IPS-20b (cell line): ENCODE data around the gene TNFAIP8L1.

Experiments
- H3K27ac ChIP-seq: one replicate; pipeline ENCODE4 v1.5.1; 2013; ENCODE audit warnings: low read length
- H3K27me3 ChIP-seq: 2 replicates; pipeline ENCODE4 v1.6.1; 2013; ENCODE audit warnings: mild to moderate bottlenecking, low read length, inconsistent platforms; ENCODE audit not compliant: insufficient read depth
- H3K36me3 ChIP-seq: 2 replicates; pipeline ENCODE4 v1.6.1; 2013; ENCODE audit warnings: low read depth, mild to moderate bottlenecking, inconsistent platforms, low read length, moderate library complexity; ENCODE audit not compliant: insufficient read depth
- H3K4me1 ChIP-seq: 2 replicates; pipeline ENCODE4 v1.6.1; 2013; ENCODE audit warnings: mild to moderate bottlenecking, control low read depth, inconsistent platforms, low read length, moderate library complexity; ENCODE audit not compliant: insufficient read depth
- H3K4me3 ChIP-seq: 2 replicates; pipeline ENCODE4 v1.5.1; 2013; ENCODE audit warnings: mild to moderate bottlenecking, low read length, inconsistent platforms
- H3K9ac ChIP-seq: 2 replicates; pipeline ENCODE4 v1.6.1; 2013; ENCODE audit warnings: low read depth, mild to moderate bottlenecking, inconsistent platforms, low read length, moderate library complexity
- H3K9me3 ChIP-seq: 2 replicates; pipeline ENCODE4 v1.6.1; 2013; ENCODE audit warnings: mild to moderate bottlenecking, low read depth, low read length, inconsistent platforms; ENCODE audit not compliant: insufficient read depth

Gene TNFAIP8L1

DNA sequence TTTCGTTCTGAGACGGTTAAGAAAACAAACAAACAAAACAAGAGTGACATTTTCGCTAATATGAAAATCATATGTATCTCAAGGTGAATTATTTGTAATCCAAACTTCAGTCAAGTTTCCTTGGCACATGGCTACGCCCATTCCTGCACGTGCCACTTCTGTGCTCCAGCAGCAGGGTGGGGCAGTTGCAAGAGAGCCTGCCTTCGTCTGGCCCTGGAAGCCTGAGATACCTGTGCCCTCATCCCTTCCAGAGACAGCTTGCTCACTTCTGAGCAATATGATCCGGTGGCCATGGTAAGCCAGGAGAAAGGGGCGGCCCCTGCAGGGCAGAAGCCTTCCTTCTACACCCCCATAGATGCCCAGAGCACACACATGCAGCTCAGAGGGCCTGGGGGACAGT lies 62.2 kb downstream of the TNFAIP8L1 start:
- H3K27me3 ChIP-seq = no peaks in the 10 kb centered on the region
- H3K4me1 ChIP-seq = no peaks in the 10 kb centered on the region
- peaks cover 82% of the 10 kb centered on the region for H3K36me3 ChIP-seq
- no peaks in the 10 kb centered on the region for H3K9me3 ChIP-seq
- H3K4me3 ChIP-seq = no peak overlapping the region
- H3K27ac ChIP-seq = no peak overlapping the region
- no peak overlapping the region for H3K9ac ChIP-seq

DNA sequence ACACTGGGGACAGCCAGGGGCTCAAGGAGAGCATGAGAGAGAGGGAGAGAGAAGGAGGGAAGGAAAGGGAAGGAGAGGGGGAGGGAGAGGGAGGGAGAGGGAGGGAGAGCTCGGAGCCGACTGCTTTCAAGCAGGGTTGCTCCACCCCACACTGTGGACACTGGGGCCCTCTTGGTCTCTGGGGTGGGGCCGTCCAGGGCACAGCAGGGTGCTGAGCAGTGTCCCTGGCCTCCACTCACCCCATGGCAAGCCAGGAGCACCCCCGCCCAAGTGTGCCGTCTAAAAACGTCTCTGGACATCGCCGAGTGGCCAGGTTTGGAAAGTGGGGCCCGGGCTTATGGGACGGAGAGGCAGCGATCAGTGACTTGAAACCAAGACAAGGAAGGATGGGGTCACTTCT lies 63.4 kb downstream of the TNFAIP8L1 start:
- H3K27me3 ChIP-seq = no peaks in the 10 kb centered on the region
- H3K9me3 ChIP-seq = no peaks in the 10 kb centered on the region
- H3K27ac ChIP-seq = no peak overlapping the region
- no peak overlapping the region for H3K9ac ChIP-seq
- H3K36me3 ChIP-seq = peaks cover 70% of the 10 kb centered on the region
- no peak overlapping the region for H3K4me3 ChIP-seq
- no peaks in the 10 kb centered on the region for H3K4me1 ChIP-seq

DNA sequence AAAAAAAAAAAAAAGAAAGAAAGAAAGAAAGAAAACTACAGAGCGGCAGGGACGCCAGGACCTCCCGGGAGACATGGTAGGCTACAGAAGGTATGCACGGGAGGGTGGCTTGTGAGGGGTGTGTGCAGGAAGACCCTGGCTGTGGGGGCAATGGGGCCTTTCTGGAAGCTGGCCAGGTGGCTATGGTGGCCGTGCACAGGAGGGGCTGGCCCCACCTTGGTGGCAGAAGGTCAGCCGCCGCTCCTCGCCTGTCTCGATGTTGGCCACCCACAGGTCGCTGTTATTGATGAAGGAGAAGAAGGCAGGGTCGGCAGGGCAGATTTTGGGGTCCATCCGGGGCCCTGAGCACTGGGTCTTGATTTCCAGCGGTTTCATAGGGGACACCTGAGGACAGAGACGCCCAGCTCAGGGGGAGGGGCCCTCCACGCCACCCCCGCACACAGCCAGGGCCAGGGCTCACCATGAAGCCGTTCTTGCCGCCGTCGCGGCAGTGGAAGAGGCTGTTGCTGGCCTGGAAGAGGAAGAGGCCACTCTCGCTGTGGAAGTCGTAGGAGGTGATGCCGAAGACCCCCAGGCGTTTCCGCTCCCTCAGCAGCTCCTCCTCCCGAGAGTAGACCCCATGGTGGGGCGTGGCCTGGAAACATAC lies 64.5 kb downstream of the TNFAIP8L1 start:
- no peaks in the 10 kb centered on the region for H3K9me3 ChIP-seq
- no peak overlapping the region for H3K9ac ChIP-seq
- no peaks in the 10 kb centered on the region for H3K4me1 ChIP-seq
- no peak overlapping the region for H3K4me3 ChIP-seq
- H3K27me3 ChIP-seq = no peaks in the 10 kb centered on the region
- peaks cover 61% of the 10 kb centered on the region for H3K36me3 ChIP-seq
- H3K27ac ChIP-seq = no peak overlapping the region

DNA sequence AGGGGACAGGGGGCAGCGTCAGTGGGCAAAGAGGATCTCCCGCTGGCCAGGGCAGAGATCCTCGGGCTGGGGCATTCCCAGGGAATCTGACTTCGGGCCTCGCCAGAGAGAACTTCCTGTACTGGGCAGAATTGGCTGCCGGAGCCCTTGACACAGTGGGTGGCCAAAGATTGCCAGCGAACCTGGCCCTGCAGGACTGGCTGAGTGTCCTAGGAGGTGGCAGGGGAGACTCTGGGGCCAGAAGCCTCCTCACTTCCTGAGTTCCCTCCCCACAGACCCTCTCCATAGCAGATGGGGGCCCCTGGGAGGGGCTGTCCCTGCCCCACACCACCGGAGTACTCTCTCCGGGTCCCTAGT lies 65.0 kb downstream of the TNFAIP8L1 start:
- no peak overlapping the region for H3K27ac ChIP-seq
- no peaks in the 10 kb centered on the region for H3K9me3 ChIP-seq
- H3K27me3 ChIP-seq = no peaks in the 10 kb centered on the region
- no peaks in the 10 kb centered on the region for H3K4me1 ChIP-seq
- no peak overlapping the region for H3K4me3 ChIP-seq
- no peak overlapping the region for H3K9ac ChIP-seq
- H3K36me3 ChIP-seq = peaks cover 60% of the 10 kb centered on the region
